ENCODE data around the gene CSAD.
"Not testable (repeated sequence)": the region's sequence is repeated elsewhere in the genome, so short reads cannot be mapped to it uniquely, and the experiment has no call there.

Gene CSAD

DNA sequence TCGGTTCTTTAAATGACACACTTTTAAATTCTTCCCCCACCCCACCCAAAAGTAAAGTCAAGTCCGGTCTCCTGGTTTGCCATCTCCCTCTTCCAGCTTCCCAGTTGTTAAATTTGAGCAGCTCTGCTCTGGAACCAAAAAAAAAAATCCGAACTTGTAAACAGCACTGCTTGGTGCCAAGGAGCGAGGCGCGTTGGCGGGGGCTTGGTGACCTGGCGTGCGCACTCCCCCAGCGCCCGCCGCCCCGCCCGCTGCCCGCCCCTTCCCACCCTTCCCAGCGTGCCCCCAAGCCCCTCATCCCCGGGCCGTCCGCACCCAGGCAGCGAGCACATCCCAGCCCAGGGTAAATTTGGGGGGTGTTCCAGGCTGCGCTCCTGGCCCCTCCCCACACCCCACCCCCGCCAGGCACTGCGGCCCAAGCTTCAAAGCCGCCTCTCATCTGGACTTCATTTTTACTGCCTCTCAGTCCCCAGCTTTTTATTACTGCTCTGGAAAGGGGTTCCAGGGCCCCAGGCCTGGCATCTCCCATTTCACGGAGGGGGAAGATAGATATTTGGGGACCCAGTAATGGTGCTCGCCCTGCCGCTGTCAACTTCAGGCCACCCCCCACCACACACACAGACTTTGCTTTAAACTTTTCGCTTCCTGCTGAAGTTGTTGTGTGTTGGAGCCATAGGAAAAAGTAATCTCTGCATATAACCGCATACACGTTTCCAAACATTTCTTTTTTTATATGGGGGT lies 38.0 kb upstream of the CSAD start:
- DNase-seq (ENCODE audit: extremely low spot score, insufficient read length, low read depth) (no peak), FAIRE-seq (no peak)

DNA sequence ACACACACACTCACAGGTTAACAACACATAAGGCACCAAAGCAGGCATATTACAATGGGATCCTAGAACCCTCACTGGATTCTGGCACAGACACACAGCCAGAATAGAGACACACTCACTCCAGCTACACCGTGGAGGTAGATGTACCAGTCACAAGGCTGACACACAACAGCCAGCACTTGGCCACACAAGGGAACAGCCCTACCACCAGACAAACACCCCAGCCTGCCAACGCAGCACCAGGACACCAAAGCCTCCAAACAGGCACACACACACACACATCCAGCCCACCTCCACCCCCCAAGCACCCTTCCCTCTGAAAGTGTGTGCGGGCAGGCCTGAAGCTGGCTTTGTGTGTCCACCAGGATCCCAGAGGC lies 37.2 kb upstream of the CSAD start:
- FAIRE-seq: no peak

DNA sequence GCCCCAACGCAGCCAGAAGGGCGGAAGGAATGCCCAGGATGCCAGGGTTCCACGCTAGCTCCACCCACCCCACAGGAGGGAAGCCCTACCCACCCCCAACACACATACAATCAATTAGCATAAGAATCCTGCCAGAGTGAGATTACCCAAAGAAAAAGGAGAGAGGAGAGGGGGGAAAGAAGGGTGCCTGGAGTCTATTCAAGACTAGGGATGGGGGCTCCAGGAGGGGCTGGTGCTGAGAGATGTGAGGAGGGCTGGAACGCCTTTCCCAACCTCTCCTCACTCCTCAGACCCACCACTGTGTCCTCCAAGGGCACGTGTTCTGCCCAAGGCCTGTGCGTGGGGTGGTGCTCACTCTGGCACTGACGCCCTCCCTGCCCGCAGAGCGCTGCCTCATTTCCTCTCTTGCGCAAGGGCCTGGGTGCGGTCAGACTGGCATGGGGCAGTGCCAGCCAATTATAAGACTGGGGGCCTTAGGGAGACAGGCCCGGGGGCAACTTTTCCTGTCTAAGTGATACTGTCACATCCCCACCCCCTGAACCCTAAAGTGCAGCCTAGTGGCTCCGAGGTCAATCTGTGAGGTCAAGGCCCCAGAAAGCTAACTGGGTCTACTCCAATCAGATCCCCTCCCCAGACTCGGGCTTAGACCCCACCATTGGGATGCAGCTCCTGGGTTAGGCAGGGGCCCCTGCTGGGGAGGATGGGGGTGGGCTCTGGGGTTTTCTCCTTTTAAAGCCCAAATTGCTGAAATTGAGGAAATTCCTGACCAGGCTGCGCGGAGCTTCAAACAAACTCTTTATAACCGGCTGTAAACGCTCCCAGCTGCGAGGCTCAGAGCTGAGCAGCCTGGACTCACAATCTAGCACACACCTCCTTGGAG lies 36.6 kb upstream of the CSAD start:
- FAIRE-seq (no peak), DNase-seq (ENCODE audit: extremely low spot score, insufficient read length, low read depth) (no peak)

More for the DNA sequence above, 37.2 kb upstream of the CSAD start:
- no peak for DNase-seq (ENCODE audit: extremely low spot score, insufficient read length, low read depth)

DNA sequence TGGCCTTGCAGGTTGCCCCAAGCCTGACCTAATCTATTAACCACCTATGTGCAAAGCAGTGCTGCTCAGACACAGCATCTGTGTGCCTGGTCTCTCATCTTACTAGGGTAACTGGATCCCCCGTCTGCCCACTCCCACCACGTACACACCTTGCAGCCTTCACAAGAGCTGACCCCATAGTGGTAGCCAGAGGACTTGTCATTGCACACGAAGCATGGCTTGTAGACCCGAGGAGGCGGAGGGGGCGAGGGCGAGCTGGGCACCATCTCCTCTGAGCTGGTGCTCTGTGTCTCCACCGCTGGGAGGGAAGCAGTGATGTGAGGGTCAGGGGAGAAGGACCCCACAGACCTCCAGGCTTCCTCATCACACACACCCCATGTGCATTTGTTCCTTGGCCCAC lies 34.8 kb upstream of the CSAD start:
- no peak for FAIRE-seq
- DNase-seq (ENCODE audit: extremely low spot score, insufficient read length, low read depth): no peak

DNA sequence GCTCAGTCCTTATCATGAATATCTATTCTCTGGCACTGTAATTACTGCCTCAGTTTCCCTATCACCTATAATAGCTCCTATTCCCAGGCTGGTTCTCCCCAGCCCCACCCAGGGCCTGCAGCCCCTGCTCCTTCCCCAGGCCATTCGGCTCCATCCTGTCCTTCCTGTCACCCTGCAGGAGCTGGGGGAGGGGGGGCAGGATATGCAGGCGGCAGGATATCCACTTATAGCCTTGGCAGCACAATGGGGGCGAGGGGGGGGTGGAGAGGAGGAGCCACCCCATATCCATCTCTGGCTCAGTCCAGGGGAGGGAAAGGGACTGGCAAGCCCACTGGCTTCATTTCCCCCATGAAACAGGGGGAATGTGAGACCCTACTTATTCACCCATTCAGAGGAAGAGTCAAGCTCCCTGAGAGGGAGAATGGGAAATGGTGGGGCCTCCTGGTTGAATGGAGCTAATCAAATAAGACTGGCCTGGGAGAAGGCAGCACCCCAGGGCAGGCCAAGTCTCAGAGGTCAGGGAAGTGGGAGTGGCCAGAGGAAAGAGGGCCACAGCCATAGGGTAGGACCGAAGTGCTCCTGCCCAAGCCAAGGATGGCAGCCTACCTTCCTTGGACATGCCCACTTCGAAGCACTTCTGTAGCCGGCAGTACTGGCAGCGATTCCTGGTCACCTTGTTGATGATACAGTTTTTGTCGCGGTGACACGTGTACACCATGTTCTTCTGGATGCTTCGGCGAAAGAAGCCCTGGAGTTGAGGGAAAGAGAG lies 34.1 kb upstream of the CSAD start:
- DNase-seq (ENCODE audit: extremely low spot score, insufficient read length, low read depth): no peak
- no peak for FAIRE-seq

DNA sequence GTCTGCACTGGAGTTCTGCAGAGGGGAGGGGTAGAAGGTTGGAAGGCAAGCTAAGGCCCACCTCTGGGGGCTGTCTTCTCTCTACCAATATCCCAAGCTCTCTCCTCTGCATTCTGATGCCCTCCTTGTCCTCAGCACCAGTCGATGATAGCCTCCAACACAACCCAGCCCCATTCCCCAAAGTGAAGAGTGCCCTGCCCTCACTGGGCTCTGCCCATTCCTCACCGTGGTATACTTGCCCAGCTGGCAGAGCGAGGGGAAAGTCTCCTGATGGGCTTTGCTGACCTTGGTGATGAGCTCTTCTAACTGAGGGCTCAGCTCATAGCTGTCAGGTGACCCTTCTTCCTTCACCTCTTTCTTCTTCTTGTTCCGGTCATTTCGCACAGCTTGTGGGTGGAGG lies 33.5 kb upstream of the CSAD start:
- FAIRE-seq (no peak), DNase-seq (ENCODE audit: extremely low spot score, insufficient read length, low read depth) (no peak)

DNA sequence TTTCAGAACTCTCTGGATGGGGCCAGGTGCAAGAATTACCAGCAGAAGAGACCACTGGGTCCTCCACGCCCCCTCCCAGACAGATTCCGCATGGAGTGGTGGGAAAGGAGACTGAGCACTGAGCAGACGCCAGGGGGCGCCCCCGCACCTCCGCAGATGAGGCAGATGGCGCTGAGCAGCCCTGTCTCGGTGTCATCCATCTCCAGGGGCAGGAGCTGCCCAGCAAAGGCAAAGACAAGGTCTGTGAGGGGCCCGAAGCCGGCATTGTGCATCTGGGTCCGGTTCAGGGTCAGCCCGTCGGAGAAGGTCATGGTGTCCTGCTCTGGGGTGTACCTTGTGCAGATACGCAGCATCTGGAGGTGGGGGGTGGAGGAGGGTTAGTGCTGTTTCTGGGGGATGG lies 32.6 kb upstream of the CSAD start:
- FAIRE-seq (peak; percentile 75), DNase-seq (ENCODE audit: extremely low spot score, insufficient read length, low read depth) (peak; percentile 58)

DNA sequence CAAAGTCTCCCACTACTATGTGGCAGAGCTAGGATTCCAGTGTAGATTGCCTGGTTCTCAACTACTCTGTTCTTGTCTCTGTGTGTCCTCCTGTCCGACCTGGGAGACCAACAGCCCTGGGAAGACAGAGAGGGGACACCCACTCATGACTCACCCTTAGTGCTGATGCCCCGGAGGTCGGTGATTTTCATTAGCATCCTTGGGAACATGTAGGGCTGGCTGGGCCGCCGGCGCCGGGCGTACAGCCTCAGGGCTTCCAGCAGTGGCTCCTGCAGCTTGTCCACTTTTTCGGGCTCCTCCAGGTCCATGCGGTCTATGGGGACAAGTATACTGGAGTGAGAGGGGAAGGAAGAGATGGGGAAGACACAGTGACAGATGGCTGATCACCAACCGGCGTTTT lies 32.2 kb upstream of the CSAD start:
- FAIRE-seq: no peak

DNA sequence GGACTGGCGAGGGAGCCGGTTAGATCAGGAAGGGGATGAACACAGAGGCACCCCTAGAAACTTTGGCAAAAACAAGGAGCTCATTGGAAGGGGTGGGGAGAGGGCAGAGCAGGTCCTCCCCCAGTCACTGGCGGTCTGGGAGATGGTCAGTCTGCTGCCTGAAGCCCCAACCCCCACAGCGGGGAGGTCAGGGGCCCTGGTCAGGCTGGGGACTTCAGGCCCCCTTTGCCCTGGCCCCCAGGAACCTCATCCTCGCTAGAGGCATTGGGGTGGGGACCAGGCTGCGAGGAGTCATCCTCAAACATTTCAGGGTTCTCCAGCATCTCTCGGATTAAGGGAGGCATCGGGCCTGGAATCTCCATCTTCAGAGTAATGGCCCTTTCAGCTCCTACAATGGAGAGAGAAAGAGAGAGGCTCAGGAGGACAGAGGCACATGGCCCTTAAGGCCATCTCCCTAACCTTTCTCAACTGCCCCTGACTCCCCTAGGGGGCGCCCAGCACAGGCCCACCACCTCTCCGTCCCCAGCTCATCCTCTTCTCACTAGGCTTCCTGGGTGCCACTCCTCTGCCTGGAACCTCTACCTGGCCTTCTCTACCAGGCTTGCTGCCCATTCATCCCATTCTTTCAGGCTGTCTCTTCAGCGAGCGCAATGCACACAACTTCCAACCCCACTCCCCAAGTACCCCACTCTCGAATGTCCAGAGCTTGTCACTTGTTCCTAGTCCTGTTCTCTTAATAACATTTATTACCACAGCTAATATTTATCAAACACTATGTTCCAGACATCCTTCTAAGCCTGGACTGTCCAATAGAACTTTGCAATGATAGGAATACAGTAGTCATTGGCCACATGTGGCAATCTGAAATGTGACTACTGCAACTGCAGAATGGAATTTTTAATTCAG lies 31.0 kb upstream of the CSAD start:
- FAIRE-seq (no peak), DNase-seq (ENCODE audit: extremely low spot score, insufficient read length, low read depth) (no peak)

More for the DNA sequence above, 32.2 kb upstream of the CSAD start:
- DNase-seq (ENCODE audit: extremely low spot score, insufficient read length, low read depth): no peak

DNA sequence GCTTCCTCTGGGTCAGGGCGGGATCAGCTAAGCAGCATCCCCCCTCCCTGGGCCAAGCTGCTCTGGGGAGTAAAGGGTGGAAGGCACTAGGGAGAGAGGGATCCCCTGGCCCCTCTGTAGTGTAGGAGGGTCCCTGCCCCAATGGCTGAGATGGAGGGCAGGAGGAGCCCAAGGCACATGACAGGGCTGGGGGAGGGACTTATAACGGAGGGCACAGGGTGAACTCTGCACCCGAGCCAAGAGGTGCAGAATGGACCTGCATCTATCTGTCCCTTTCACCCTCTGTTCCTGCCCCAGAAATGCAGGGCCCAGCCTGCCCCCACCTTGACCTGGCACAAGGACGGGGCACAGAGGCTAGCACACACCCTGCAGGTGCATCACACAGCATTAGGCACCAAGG lies 30.1 kb upstream of the CSAD start:
- DNase-seq (ENCODE audit: extremely low spot score, insufficient read length, low read depth): no peak
- no peak for FAIRE-seq

DNA sequence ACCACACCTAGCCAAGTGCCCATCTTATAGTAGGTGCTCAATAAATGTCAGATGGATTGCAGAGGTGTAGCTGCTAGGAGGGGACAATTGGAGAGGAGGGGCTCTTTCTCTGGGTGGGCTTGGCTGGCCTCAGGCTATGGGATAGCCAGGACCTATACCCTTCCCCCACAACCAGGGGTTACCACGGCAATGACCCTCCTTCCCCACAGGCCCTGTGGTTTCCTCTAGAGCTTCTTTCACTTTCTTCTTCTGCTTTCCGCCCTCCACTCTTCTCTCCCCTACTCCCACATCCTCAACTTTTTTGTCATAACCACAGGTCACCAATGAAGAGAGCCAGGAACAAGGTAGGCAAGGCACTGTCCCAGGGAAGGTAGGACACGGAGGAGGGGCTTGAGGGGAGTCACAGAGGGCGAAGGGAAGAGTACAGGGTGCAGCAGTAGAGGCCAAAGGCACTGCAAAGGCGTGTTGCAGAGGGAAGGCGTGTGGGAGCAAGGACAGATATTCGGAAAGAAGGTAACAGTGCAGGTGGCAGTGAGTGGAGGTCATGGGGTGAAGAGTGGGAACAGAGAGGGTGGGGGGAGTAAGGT lies 28.2 kb upstream of the CSAD start:
- peak; percentile 49 for DNase-seq (ENCODE audit: extremely low spot score, insufficient read length, low read depth)
- FAIRE-seq: peak; percentile 89

DNA sequence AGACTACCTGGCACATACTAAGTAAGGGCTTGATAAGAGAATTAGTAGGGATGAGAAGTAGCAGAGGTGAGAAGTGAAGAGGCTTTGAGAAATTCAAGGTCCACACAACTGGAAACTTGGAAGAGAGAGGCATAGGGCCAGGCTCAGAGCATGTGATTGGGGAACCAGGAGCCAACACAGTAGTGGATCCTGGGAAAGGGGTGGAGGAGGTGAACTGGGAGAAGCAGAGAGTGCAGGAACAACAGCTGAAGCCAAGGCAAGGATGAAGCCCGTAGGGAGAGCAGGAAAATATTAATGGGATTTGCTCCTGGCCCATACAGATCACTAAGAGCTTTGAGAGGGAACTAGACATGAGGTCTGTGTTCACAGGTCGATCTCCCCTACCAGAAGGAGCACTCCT lies 27.7 kb upstream of the CSAD start:
- no peak for FAIRE-seq
- DNase-seq (ENCODE audit: extremely low spot score, insufficient read length, low read depth): no peak

DNA sequence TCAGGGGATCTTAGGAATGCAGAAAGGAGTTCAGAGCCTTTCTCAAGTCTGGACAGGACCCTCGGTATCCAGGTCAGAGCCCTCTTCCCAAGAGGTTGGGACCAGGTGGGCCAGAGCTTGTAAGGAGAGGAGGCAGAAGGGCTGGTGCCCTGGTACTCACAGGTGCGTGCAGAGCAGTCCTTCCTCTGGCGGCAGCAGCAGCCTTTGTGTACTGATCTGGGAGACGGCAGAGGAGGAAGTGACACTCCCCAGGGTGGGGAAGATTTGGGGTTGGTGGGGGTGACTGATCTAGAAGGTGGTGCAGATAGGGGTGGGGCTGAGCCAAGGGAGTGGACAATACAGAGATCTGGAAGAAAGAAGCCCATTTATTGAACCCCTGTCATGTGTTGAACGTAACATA lies 26.3 kb upstream of the CSAD start, which contains the start of gene ITGB7:
TSS of gene ITGB7 (minus strand) at position 210 of the 400 bp plus-strand sequence. CDS start 6,808 bp downstream, outside the sequence.
- FAIRE-seq (peak; percentile 85), DNase-seq (ENCODE audit: extremely low spot score, insufficient read length, low read depth) (peak; percentile 53)

DNA sequence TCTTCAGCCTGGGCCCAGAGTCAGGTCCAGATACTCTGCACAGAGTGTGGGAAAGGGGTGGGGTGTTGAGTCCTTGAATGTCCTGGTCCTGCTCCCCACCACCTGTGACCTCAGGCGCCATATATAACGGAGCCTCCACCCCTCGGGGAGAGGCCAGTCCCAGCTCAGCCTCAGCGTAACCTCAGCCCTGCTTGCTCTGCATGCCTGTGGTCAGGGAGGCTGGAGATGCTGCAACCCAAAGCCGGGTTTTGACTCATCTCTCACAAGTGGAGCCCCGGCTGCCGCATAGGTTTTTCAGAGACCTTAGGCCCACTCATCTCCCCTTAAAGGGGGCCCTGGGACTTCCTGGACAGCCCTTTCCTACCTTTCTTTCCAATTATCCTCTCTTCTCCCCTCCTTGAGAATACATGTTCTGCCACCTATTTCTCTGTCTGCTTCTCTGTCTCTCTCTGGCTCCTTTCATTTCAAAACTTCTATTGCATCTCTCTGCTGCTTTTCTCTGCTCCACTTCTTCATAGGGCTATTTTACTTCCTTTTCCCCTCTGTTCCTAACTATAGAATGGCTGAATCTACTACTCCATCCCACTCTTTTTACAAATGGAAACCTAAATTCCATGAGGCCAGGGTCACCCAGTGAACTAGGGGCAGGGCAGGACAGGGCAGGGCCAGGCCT lies 25.2 kb upstream of the CSAD start:
- DNase-seq (ENCODE audit: extremely low spot score, insufficient read length, low read depth): peak; percentile 73

DNA sequence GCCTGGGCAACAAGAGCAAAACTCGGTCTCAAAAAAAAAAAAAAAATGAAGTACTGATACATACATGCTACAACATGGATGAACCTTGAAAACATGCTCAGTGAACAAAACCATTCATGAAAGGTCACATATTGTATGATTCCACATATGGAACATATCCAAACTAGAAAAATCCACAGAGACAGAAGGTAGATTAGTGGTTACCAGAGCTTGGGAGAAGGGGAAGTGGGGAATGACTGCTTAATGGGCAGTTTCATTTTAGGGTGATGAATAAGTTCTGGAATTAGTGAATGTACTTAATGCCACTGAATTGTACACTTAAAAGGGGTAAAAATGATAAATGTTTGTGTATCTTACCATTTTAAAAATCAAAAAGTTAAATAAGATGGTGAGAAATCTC lies 23.6 kb upstream of the CSAD start:
- FAIRE-seq: no peak
- DNase-seq (ENCODE audit: extremely low spot score, insufficient read length, low read depth): no peak

More for the DNA sequence above, 25.2 kb upstream of the CSAD start:
- peak; percentile 86 for FAIRE-seq

DNA sequence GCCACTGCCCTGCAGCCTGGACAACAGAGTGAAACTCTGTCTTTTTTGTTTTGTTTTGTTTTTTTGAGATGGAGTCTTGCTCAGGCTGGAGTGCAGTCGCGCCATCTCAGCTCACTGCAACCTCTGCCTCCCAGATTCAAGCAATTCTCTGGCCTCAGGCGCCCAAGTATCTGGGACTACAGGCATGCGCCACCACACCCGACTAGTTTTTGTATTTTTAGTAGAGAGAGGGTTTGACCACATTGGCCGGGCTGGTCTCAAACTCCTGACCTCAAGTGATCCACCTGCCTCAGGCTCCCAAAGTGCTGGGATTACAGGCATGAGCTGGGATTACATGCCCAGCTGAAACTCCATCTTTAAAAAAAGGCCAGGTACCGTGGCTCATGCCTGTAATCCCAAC lies 21.6 kb upstream of the CSAD start:
- DNase-seq (ENCODE audit: extremely low spot score, insufficient read length, low read depth); FAIRE-seq: not testable (repeated sequence)

DNA sequence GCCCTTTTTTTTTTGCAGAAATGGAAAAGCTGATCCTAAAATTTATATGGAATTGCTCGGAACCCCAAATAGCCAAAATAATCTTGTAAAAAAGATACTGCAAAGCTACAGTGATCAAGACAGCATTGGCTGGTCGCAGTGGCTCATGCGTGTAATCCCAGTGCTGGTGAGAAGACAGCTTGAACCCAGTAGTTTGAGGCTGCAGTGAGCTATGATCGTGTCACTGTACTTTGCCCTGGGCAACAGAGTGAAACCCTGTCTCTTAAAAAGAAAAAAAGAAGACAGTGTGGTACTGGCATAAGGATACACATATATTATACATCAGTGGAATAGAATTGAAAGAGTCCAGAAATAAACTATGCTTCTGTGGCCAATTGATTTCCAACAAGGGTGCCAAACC lies 20.9 kb upstream of the CSAD start:
- DNase-seq (ENCODE audit: extremely low spot score, insufficient read length, low read depth) (no peak), FAIRE-seq (no peak)

DNA sequence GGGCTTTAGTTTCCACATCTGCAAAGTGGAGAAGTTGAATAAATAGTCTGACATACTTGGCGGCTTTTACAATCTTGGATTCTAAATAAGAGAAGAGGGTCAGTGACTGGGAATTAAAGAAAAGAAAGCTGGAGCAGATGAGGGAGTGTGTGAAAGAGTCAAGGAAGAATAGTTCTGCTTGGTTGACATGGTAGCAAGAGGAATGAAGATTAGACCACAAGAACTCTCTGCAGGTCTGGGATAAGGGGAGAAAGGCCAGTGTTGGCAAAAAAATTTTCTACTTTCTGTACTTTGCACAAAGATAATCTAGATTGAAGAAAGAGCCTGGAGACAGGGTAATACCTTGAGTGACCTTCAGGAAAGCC lies 20.4 kb upstream of the CSAD start:
- DNase-seq (ENCODE audit: extremely low spot score, insufficient read length, low read depth) (no peak), FAIRE-seq (no peak)

All from GM18507 (cell line).